ENCODE results near the gene CTTNBP2.
A peak's percentile ranks its signal among the peaks of the same experiment; 100 is the strongest.

Gene CTTNBP2

GRCh38 chr7:117741962-117742361 is 131.3 kb downstream of the CTTNBP2 start:
- Histone ChIP-seq H3K4me3 (ENCODE audit: low read length) (no peak overlapping the region), H3K27ac (ENCODE audit: low read length) (no peak overlapping the region), H3K79me2 (ENCODE audit: low read length) (no peaks in the 10 kb centered on the region), H3K27me3 (replicated peaks; ENCODE audit: insufficient read depth, low read length) (no peaks in the 10 kb centered on the region), H3K9ac (ENCODE audit: low read length) (no peak overlapping the region), H3K4me2 (ENCODE audit: low read depth, low read length) (no peak overlapping the region), H3K4me1 (ENCODE audit: low read length) (no peaks in the 10 kb centered on the region), H4K20me1 (ENCODE audit: insufficient read depth, low read length) (no peaks in the 10 kb centered on the region), H2AFZ (ENCODE audit: low read length) (no peak overlapping the region), H3F3A (ENCODE audit: insufficient read depth, low read length) (no peaks in the 10 kb centered on the region), H3K9me3 (replicated peaks; ENCODE audit: insufficient read depth, low read length) (no peaks in the 10 kb centered on the region), H3K36me3 (replicated peaks; ENCODE audit: insufficient read depth, low read length) (no peaks in the 10 kb centered on the region), H3K9me2 (replicated peaks; ENCODE audit: insufficient read depth, low read length) (no peaks in the 10 kb centered on the region)
- TF ChIP-seq, protein P1, sequence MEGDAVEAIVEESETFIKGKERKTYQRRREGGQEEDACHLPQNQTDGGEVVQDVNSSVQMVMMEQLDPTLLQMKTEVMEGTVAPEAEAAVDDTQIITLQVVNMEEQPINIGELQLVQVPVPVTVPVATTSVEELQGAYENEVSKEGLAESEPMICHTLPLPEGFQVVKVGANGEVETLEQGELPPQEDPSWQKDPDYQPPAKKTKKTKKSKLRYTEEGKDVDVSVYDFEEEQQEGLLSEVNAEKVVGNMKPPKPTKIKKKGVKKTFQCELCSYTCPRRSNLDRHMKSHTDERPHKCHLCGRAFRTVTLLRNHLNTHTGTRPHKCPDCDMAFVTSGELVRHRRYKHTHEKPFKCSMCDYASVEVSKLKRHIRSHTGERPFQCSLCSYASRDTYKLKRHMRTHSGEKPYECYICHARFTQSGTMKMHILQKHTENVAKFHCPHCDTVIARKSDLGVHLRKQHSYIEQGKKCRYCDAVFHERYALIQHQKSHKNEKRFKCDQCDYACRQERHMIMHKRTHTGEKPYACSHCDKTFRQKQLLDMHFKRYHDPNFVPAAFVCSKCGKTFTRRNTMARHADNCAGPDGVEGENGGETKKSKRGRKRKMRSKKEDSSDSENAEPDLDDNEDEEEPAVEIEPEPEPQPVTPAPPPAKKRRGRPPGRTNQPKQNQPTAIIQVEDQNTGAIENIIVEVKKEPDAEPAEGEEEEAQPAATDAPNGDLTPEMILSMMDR (IDR thresholded peaks at IDR 0.05; ENCODE audit: low read length): no peak
- no peak for TF ChIP-seq EZH2phosphoT487 (IDR thresholded peaks at IDR 0.05; ENCODE audit: low read length)
- no peak for TF ChIP-seq EZH2 (optimal IDR thresholded peaks at IDR 0.05; ENCODE audit: low read depth, low read length)
- no peak for DNase-seq

GRCh38 chr7:117739085-117739484 is 134.2 kb downstream of the CTTNBP2 start:
- H3K27ac ChIP-seq (ENCODE audit: low read length): no peak overlapping the region
- no peaks in the 10 kb centered on the region for H3F3A ChIP-seq (ENCODE audit: insufficient read depth, low read length)
- H3K4me2 ChIP-seq (ENCODE audit: low read depth, low read length): no peak overlapping the region
- H4K20me1 ChIP-seq (ENCODE audit: insufficient read depth, low read length): no peaks in the 10 kb centered on the region
- H3K79me2 ChIP-seq (ENCODE audit: low read length): no peaks in the 10 kb centered on the region
- no peaks in the 10 kb centered on the region for H3K36me3 ChIP-seq (replicated peaks; ENCODE audit: insufficient read depth, low read length)
- no peak overlapping the region for H3K4me3 ChIP-seq (ENCODE audit: low read length)
- no peaks in the 10 kb centered on the region for H3K4me1 ChIP-seq (ENCODE audit: low read length)
- no peaks in the 10 kb centered on the region for H3K27me3 ChIP-seq (replicated peaks; ENCODE audit: insufficient read depth, low read length)
- no peak overlapping the region for H2AFZ ChIP-seq (ENCODE audit: low read length)
- H3K9me3 ChIP-seq (replicated peaks; ENCODE audit: insufficient read depth, low read length): no peaks in the 10 kb centered on the region
- no peak overlapping the region for H3K9ac ChIP-seq (ENCODE audit: low read length)
- peak; percentile 39 for DNase-seq
- no peaks in the 10 kb centered on the region for H3K9me2 ChIP-seq (replicated peaks; ENCODE audit: insufficient read depth, low read length)
- TF ChIP-seq EZH2 (optimal IDR thresholded peaks at IDR 0.05; ENCODE audit: low read depth, low read length): no peak
- no peak for TF ChIP-seq EZH2phosphoT487 (IDR thresholded peaks at IDR 0.05; ENCODE audit: low read length)
- TF ChIP-seq, protein P1 (IDR thresholded peaks at IDR 0.05; ENCODE audit: low read length): no peak

- no peak overlapping the region for H3K27ac ChIP-seq (ENCODE audit: low read length)
- no peaks in the 10 kb centered on the region for H3K9me3 ChIP-seq (replicated peaks; ENCODE audit: insufficient read depth, low read length)
- no peaks in the 10 kb centered on the region for H3K9me2 ChIP-seq (replicated peaks; ENCODE audit: insufficient read depth, low read length)
- no peaks in the 10 kb centered on the region for H3K79me2 ChIP-seq (ENCODE audit: low read length)
- no peaks in the 10 kb centered on the region for H3K4me1 ChIP-seq (ENCODE audit: low read length)
- no peaks in the 10 kb centered on the region for H3K27me3 ChIP-seq (replicated peaks; ENCODE audit: insufficient read depth, low read length)
- H2AFZ ChIP-seq (ENCODE audit: low read length): no peak overlapping the region
- H4K20me1 ChIP-seq (ENCODE audit: insufficient read depth, low read length): no peaks in the 10 kb centered on the region
- no peaks in the 10 kb centered on the region for H3K36me3 ChIP-seq (replicated peaks; ENCODE audit: insufficient read depth, low read length)
- H3K9ac ChIP-seq (ENCODE audit: low read length): no peak overlapping the region
- no peak overlapping the region for H3K4me3 ChIP-seq (ENCODE audit: low read length)
- H3K4me2 ChIP-seq (ENCODE audit: low read depth, low read length): no peak overlapping the region
- TF ChIP-seq, protein P1 (IDR thresholded peaks at IDR 0.05; ENCODE audit: low read length): no peak
- TF ChIP-seq EZH2phosphoT487 (IDR thresholded peaks at IDR 0.05; ENCODE audit: low read length): no peak
- TF ChIP-seq EZH2 (optimal IDR thresholded peaks at IDR 0.05; ENCODE audit: low read depth, low read length): no peak
- DNase-seq: no peak
- H3F3A ChIP-seq (ENCODE audit: insufficient read depth, low read length): no peaks in the 10 kb centered on the region
Measured at GRCh38 chr7:117737926-117738325, 135.3 kb downstream of the CTTNBP2 start.
